Peyer's patch (tissue), 4 donors: Measurements from ENCODE around the gene AK5.

ENCODE experiments used
- POLR2A ChIP-seq, 2 donors: fragments of 450-650 bp; IDR thresholded peaks; one replicate each; pipeline ENCODE4 v1.5.1; 2017; ENCODE audit warnings: antibody characterized with exemption in 2 of 2, mild to moderate bottlenecking in 2 of 2, moderate library complexity in 2 of 2
- TF ChIP-seq, protein P1 (sequence below), 6 experiments: fragments of 450-650 bp in 4 of 6; fragments of 200-600 bp in 2 of 6; sonication (generic) in 1 of 6; IDR thresholded peaks; one replicate each; pipeline ENCODE4 v1.5.1; 2017 to 2019; ENCODE audit warnings: antibody characterized with exemption in 6 of 6, mild to moderate bottlenecking in 3 of 6, moderate library complexity in 1 of 6

DNA sequence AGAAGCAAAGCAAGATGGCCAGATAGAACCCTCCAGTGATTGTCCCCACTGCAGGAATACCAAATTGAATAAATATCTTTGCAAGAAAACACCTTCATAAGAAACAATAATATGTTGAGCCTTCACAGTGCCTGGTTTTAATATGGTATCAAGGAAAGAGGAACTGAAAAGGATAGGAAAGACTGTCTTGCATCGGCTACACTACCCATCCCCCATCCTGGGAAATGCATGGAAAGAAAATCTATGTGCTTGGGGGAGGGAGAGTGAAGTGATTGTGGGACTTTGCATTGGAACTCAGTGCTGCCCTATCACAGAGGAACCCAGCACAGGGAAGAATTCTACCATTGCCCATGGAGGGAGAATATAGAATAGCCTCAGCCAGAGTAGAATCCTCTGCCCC lies 28.6 kb upstream of the AK5 start:
- TF ChIP-seq, protein P1, sequence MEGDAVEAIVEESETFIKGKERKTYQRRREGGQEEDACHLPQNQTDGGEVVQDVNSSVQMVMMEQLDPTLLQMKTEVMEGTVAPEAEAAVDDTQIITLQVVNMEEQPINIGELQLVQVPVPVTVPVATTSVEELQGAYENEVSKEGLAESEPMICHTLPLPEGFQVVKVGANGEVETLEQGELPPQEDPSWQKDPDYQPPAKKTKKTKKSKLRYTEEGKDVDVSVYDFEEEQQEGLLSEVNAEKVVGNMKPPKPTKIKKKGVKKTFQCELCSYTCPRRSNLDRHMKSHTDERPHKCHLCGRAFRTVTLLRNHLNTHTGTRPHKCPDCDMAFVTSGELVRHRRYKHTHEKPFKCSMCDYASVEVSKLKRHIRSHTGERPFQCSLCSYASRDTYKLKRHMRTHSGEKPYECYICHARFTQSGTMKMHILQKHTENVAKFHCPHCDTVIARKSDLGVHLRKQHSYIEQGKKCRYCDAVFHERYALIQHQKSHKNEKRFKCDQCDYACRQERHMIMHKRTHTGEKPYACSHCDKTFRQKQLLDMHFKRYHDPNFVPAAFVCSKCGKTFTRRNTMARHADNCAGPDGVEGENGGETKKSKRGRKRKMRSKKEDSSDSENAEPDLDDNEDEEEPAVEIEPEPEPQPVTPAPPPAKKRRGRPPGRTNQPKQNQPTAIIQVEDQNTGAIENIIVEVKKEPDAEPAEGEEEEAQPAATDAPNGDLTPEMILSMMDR (IDR thresholded peaks at IDR 0.05) = no peak
- no peak for TF ChIP-seq POLR2A (IDR thresholded peaks at IDR 0.05)
